HCT116 (cell line): ENCODE data around the gene EFL1. TPM values are rescaled to one million over a fixed set of nuclear protein-coding genes. Genes with fewer than 3 reads are reported as not detected.
"Not testable (repeated sequence)": the region's sequence is repeated elsewhere in the genome, so short reads cannot be mapped to it uniquely, and the experiment has no call there.

ENCODE experiments used
- ATAC-seq: fragments of 200-7000 bp; cut with Tn5 transposase; 2 replicates; pipeline ENCODE4 v1.9.1; 2020; ENCODE audit warnings: mild to moderate bottlenecking, moderate library complexity
- BruUV-seq: library from RNA; stranded (reverse); fragments of 400-500 nt; replicated peaks from 2 replicates; lab custom pipeline; 2021; lab: Mats Ljungman, UMichigan
- CTCF ChIA-PET: fragments of 300-600 bp; sonication (Branson Sonifier 250); formaldehyde crosslinking; loops from one replicate; lab custom pipeline; 2021; ENCODE audit warnings: antibody characterized with exemption; lab: Charles Lee
- POLR2A ChIA-PET: fragments of 300-600, 350-600 bp; sonication (Branson Sonifier 250); formaldehyde crosslinking; loops from one replicate; lab custom pipeline; 2021; ENCODE audit warnings: antibody characterized with exemption; lab: Charles Lee
- RAD21 ChIA-PET, 2 experiments: fragments of 300-600 bp; sonication (Branson Sonifier 250); formaldehyde crosslinking; loops; one replicate each; lab custom pipeline; 2023; ENCODE audit warnings: low total read pairs in 2 of 2; ENCODE audit not compliant: uncharacterized antibody in 2 of 2, unreplicated experiment in 2 of 2, low non-redundant PET in 1 of 2; lab: Charles Lee
- DNase-seq: peaks from one replicate; pipeline ENCODE4 v3.0.0-alpha.2; 2010; ENCODE audit warnings: low read depth, low spot score
- H2AFZ ChIP-seq: fragments of 200-600 bp; shearing (Covaris generic), sonication (generic); 2 replicates; pipeline ENCODE4 v1.6.1; 2017; ENCODE audit warnings: low read depth, mixed run types, mixed read lengths, antibody characterized with exemption, low read length; ENCODE audit not compliant: poor library complexity, severe bottlenecking
- H3K27ac ChIP-seq: 2 replicates; pipeline ENCODE4 v1.5.1; 2012; ENCODE audit warnings: low read depth, low read length
- H3K27me3 ChIP-seq: fragments of 200-600 bp; sonication (generic); 2 replicates; pipeline ENCODE4 v1.6.1; 2016; ENCODE audit warnings: mixed run types, low read length, mixed read lengths; ENCODE audit not compliant: insufficient read depth
- H3K36me3 ChIP-seq, 2 experiments: fragments of 200-500 bp in 1 of 2; fragments of 200-600 bp in 1 of 2; sonication (Bioruptor generic) in 1 of 2; sonication (generic) in 1 of 2; 2 replicates each; pipeline versions ENCODE4 v1.5.1 to v1.6.1; 2014 to 2016; ENCODE audit warnings: low read length in 2 of 2, inconsistent platforms in 1 of 2, mixed read lengths in 1 of 2, mixed run types in 1 of 2; ENCODE audit not compliant: insufficient read depth in 2 of 2, control insufficient read depth in 1 of 2
- H3K4me1 ChIP-seq, 2 experiments: fragments of 200-600 bp in 1 of 2; sonication (generic) in 1 of 2; 2 replicates each; pipeline versions ENCODE4 v1.5.1 to v1.6.1; 2012 to 2017; ENCODE audit warnings: low read length in 2 of 2, inconsistent platforms in 1 of 2, mild to moderate bottlenecking in 1 of 2, mixed read lengths in 1 of 2, mixed run types in 1 of 2, moderate library complexity in 1 of 2; ENCODE audit not compliant: insufficient read depth in 2 of 2, control insufficient read depth in 1 of 2
- H3K4me2 ChIP-seq: fragments of 200-600 bp; sonication (generic); 2 replicates; pipeline ENCODE4 v1.6.1; 2017; ENCODE audit warnings: mixed run types, low read length, mixed read lengths
- H3K4me3 ChIP-seq, 2 experiments: fragments of 200-600 bp in 1 of 2; sonication (generic) in 1 of 2; replicated peaks in 1 of 2; 2 replicates each; pipeline ENCODE4 v1.5.1; 2011 to 2016; ENCODE audit warnings: low read length in 2 of 2, control low read depth in 1 of 2, low read depth in 1 of 2, mild to moderate bottlenecking in 1 of 2, mixed read lengths in 1 of 2, mixed run types in 1 of 2
- H3K79me2 ChIP-seq: fragments of 200-600 bp; sonication (generic); 2 replicates; pipeline ENCODE4 v1.6.1; 2017; ENCODE audit warnings: mild to moderate bottlenecking, mixed run types, low read length, moderate library complexity, mixed read lengths; ENCODE audit not compliant: insufficient read depth
- H3K9ac ChIP-seq: fragments of 200-600 bp; sonication (generic); 2 replicates; pipeline ENCODE4 v1.6.1; 2016; ENCODE audit warnings: low read length, mixed read lengths
- H3K9me2 ChIP-seq: fragments of 200-600 bp; sonication (generic), shearing (Covaris generic); 2 replicates; pipeline ENCODE4 v1.6.1; 2017; ENCODE audit warnings: mixed run types, mild to moderate bottlenecking, moderate library complexity; ENCODE audit not compliant: insufficient read depth
- H3K9me3 ChIP-seq, 2 experiments: fragments of 200-500 bp in 1 of 2; fragments of 200-600 bp in 1 of 2; sonication (Bioruptor generic) in 1 of 2; sonication (generic) in 1 of 2; 2 replicates each; pipeline ENCODE4 v1.6.1; 2014 to 2017; ENCODE audit warnings: low read length in 2 of 2, mixed read lengths in 2 of 2, inconsistent platforms in 1 of 2, low read depth in 1 of 2, mild to moderate bottlenecking in 1 of 2, mixed run types in 1 of 2, moderate library complexity in 1 of 2; ENCODE audit not compliant: control insufficient read depth in 1 of 2, insufficient read depth in 1 of 2
- H4K20me1 ChIP-seq: fragments of 200-600 bp; sonication (generic), shearing (Covaris generic); 2 replicates; pipeline ENCODE4 v1.6.1; 2017; ENCODE audit warnings: mixed run types, mild to moderate bottlenecking, moderate library complexity; ENCODE audit not compliant: insufficient read depth
- CBX3 ChIP-seq: IDR thresholded peaks from 2 replicates; pipeline ENCODE4 v1.6.1; 2012; ENCODE audit warnings: low read depth
- FOSL1 ChIP-seq: IDR thresholded peaks from 2 replicates; pipeline ENCODE4 v1.6.1; 2012; ENCODE audit warnings: low read depth
- JUND ChIP-seq: IDR thresholded peaks from 2 replicates; pipeline ENCODE4 v1.6.1; 2012
- MAX ChIP-seq: IDR thresholded peaks from 2 replicates; pipeline ENCODE4 v1.6.1; 2012
- POLR2A ChIP-seq: IDR thresholded peaks from 2 replicates; pipeline ENCODE4 v1.7.0; 2011; ENCODE audit warnings: borderline replicate concordance; ENCODE audit not compliant: insufficient read depth, insufficient read length; ENCODE audit errors: extremely low read depth
- POLR2AphosphoS5 ChIP-seq: IDR thresholded peaks from 2 replicates; pipeline ENCODE4 v1.6.1; 2011; ENCODE audit warnings: mild to moderate bottlenecking, low read depth, low read length, moderate library complexity
- intact Hi-C: fragments of 100-400 bp; cut with micrococcal nuclease; formaldehyde crosslinking; loops from 2 replicates; pipeline ENCODE4 v1.10.0; 2022
- total RNA-seq: library from RNA; stranded (reverse); gene quantifications from one replicate; pipeline ENCODE4 v1.2.1, GENCODE V29; 2021; ENCODE audit not compliant: unreplicated experiment

The EFL1 gene
- total RNA-seq, 1 experiment from 2014 or later, result 12.7 TPM

- DNase-seq (no peak), ATAC-seq (no peak)
- no TSS peak for BruUV-seq
- no peak overlapping the region for H3K9ac ChIP-seq
- no peaks in the 10 kb centered on the region for H3K9me3 ChIP-seq
- no peaks in the 10 kb centered on the region for H3K36me3 ChIP-seq
- RAD21 ChIA-PET, result no interaction called here
- no peak overlapping the region for H3K4me3 ChIP-seq
- intact Hi-C loops, result no loop called here
- TF ChIP-seq JUND (no peak), POLR2AphosphoS5 (no peak), CBX3 (no peak), FOSL1 (no peak), POLR2A (no peak), MAX (no peak)
- POLR2A ChIA-PET, result no interaction called here
- H3K9me2 ChIP-seq, result no peaks in the 10 kb centered on the region
- CTCF ChIA-PET, result no interaction called here
- H3K4me2 ChIP-seq, result no peak overlapping the region
- no peak overlapping the region for H2AFZ ChIP-seq
- H3K4me1 ChIP-seq, result no peaks in the 10 kb centered on the region
- no peaks in the 10 kb centered on the region for H3K27me3 ChIP-seq
- no peak overlapping the region for H3K27ac ChIP-seq
- H3K79me2 ChIP-seq, result no peaks in the 10 kb centered on the region
- H4K20me1 ChIP-seq, result no peaks in the 10 kb centered on the region
These were observed 29.7 kb upstream of the EFL1 start for GRCh38 chr15:82292271-82292670.

- DNase-seq, ATAC-seq, H3K9ac ChIP-seq, BruUV-seq, H3K27me3 ChIP-seq, H3K4me3 ChIP-seq, H2AFZ ChIP-seq, H3K9me3 ChIP-seq, H3K4me1 ChIP-seq, CTCF ChIA-PET, POLR2A ChIA-PET, H3K27ac ChIP-seq, H4K20me1 ChIP-seq, H3K4me2 ChIP-seq, H3K9me2 ChIP-seq, H3K36me3 ChIP-seq, intact Hi-C loops, RAD21 ChIA-PET, H3K79me2 ChIP-seq: not testable (repeated sequence)
These were observed 25.7 kb upstream of the EFL1 start for GRCh38 chr15:82288202-82288601.

GRCh38 chr15:82286475-82286874 is 23.9 kb upstream of the EFL1 start:
- BruUV-seq, H3K9ac ChIP-seq, H3K27ac ChIP-seq, CTCF ChIA-PET, intact Hi-C loops, H3K4me1 ChIP-seq, H3K27me3 ChIP-seq, RAD21 ChIA-PET, H3K36me3 ChIP-seq, POLR2A ChIA-PET, H3K4me3 ChIP-seq, H3K9me3 ChIP-seq, ATAC-seq, H3K9me2 ChIP-seq, H4K20me1 ChIP-seq, H3K79me2 ChIP-seq, H2AFZ ChIP-seq, H3K4me2 ChIP-seq, DNase-seq: not testable (repeated sequence)

GRCh38 chr15:82284381-82284780 is 21.8 kb upstream of the EFL1 start:
- H2AFZ ChIP-seq, H3K27ac ChIP-seq, H3K27me3 ChIP-seq, intact Hi-C loops, H3K4me3 ChIP-seq, DNase-seq, H3K9me3 ChIP-seq, H3K36me3 ChIP-seq, POLR2A ChIA-PET, ATAC-seq, RAD21 ChIA-PET, H3K9ac ChIP-seq, H4K20me1 ChIP-seq, BruUV-seq, H3K9me2 ChIP-seq, H3K4me1 ChIP-seq, H3K79me2 ChIP-seq, H3K4me2 ChIP-seq: not testable (repeated sequence)
- CTCF ChIA-PET, result interaction anchor here (1.3 kb wide), 1 partner anchor 15 kb away, joined by 3 read pairs; no protein-coding TSS in a partner anchor
